ENCODE results near the gene TTLL11. TPM values are rescaled to one million over a fixed set of nuclear protein-coding genes. Genes with fewer than 3 reads are reported as not detected.

Gene TTLL11
- total RNA-seq, 2 experiments from 2014 or later, result 0.56 to 1.4 TPM

GRCh38 chr9:121942313-121942712 lies 150.8 kb downstream of the TTLL11 start:
- TF ChIP-seq, protein P1, sequence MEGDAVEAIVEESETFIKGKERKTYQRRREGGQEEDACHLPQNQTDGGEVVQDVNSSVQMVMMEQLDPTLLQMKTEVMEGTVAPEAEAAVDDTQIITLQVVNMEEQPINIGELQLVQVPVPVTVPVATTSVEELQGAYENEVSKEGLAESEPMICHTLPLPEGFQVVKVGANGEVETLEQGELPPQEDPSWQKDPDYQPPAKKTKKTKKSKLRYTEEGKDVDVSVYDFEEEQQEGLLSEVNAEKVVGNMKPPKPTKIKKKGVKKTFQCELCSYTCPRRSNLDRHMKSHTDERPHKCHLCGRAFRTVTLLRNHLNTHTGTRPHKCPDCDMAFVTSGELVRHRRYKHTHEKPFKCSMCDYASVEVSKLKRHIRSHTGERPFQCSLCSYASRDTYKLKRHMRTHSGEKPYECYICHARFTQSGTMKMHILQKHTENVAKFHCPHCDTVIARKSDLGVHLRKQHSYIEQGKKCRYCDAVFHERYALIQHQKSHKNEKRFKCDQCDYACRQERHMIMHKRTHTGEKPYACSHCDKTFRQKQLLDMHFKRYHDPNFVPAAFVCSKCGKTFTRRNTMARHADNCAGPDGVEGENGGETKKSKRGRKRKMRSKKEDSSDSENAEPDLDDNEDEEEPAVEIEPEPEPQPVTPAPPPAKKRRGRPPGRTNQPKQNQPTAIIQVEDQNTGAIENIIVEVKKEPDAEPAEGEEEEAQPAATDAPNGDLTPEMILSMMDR (IDR thresholded peaks at IDR 0.05), result no peak
- POLR2A ChIA-PET, result interaction anchor here (1.3 kb wide), 1 partner anchor 9 kb away, joined by 3 read pairs; no protein-coding TSS in a partner anchor
- Mint-ChIP-seq H3K9me3 (no peaks in the 10 kb centered on the region), H3K4me1 (ENCODE audit: low read depth) (no peaks in the 10 kb centered on the region), H3K4me3 (no peak overlapping the region), H3K36me3 (ENCODE audit: low read depth) (no peaks in the 10 kb centered on the region), H3K27ac (no peak overlapping the region), H3K27me3 (no peaks in the 10 kb centered on the region)
- CTCF ChIA-PET, result interaction anchor here (0.8 kb wide), 1 partner anchor 198 kb away, joined by 3 read pairs; no protein-coding TSS in a partner anchor
- intact Hi-C loops (cut with micrococcal nuclease), result no loop called here
- no peak for ATAC-seq
- DNase-seq, result no peak

- H3K4me3 Mint-ChIP-seq, result no peak overlapping the region
- no peak overlapping the region for H3K27ac Mint-ChIP-seq
- TF ChIP-seq, protein P1 (IDR thresholded peaks at IDR 0.05), result no peak
- H3K4me1 Mint-ChIP-seq (ENCODE audit: low read depth), result no peaks in the 10 kb centered on the region
- ChIA-PET POLR2A (no interaction called here), CTCF (interaction anchor here (1.3 kb wide), 1 partner anchor 12 kb away, joined by 3 read pairs; no protein-coding TSS in a partner anchor)
- H3K9me3 Mint-ChIP-seq, result no peaks in the 10 kb centered on the region
- H3K36me3 Mint-ChIP-seq (ENCODE audit: low read depth), result no peaks in the 10 kb centered on the region
- intact Hi-C loops (cut with micrococcal nuclease), result no loop called here
- ATAC-seq, result no peak
- no peaks in the 10 kb centered on the region for H3K27me3 Mint-ChIP-seq
- DNase-seq, result no peak
Observed at GRCh38 chr9:121939643-121940042, 153.5 kb downstream of the TTLL11 start.

- H3K27me3 Mint-ChIP-seq, result no peaks in the 10 kb centered on the region
- no peaks in the 10 kb centered on the region for H3K9me3 Mint-ChIP-seq
- intact Hi-C loops (cut with micrococcal nuclease), result no loop called here
- H3K36me3 Mint-ChIP-seq (ENCODE audit: low read depth), result no peaks in the 10 kb centered on the region
- no peak overlapping the region for H3K27ac Mint-ChIP-seq
- H3K4me3 Mint-ChIP-seq, result no peak overlapping the region
- ChIA-PET CTCF (no interaction called here), POLR2A (no interaction called here)
- H3K4me1 Mint-ChIP-seq (ENCODE audit: low read depth), result no peaks in the 10 kb centered on the region
- TF ChIP-seq, protein P1 (IDR thresholded peaks at IDR 0.05), result no peak
- DNase-seq (no peak), ATAC-seq (no peak)
Observed at GRCh38 chr9:121938621-121939020, 154.5 kb downstream of the TTLL11 start.

DNA sequence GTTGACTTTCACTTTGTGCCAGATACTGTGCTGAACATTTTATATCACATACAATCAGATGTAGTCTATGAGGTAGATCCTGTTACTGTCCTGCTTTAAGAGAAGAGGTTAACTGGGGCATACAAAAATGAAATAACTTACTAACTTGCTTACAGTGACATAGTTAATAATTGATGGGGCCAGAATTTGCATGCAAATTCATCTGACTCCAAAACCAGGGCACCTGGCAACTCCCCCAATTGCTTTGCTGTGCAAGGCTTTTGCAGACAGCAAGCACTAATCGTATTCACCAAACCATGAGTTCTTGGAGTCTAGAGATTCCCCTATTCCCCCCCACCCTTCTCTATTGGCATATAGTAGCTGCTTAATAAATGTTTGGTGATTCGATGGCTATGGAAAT lies 155.9 kb downstream of the TTLL11 start:
- POLR2A ChIA-PET, result no interaction called here
- intact Hi-C loops (cut with micrococcal nuclease), result no loop called here
- Mint-ChIP-seq H3K36me3 (ENCODE audit: low read depth) (no peaks in the 10 kb centered on the region), H3K4me3 (no peak overlapping the region), H3K27me3 (no peaks in the 10 kb centered on the region), H3K4me1 (ENCODE audit: low read depth) (no peaks in the 10 kb centered on the region), H3K9me3 (no peaks in the 10 kb centered on the region), H3K27ac (no peak overlapping the region)
- TF ChIP-seq, protein P1 (IDR thresholded peaks at IDR 0.05), result no peak
- ATAC-seq (no peak), DNase-seq (no peak)
- CTCF ChIA-PET, result no interaction called here

DNA sequence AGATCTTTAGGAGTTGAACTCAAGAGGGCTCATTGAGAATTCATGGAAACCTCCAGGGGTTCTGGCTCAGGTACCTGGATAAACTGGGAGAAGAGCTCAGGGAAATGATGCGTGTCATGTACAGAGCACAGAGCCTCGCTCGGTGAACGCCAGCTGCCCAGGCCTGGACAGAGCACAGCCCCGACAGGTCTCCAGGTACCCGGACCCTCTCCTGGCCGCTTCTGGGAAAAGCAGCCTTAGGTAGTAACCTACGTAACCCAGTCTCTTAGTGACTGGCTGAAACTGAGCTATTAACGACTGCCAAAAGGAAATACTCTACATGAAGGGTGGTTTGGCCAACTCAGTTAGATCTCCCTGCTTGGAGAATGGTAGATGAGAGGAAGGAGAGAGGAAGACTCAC lies 157.4 kb downstream of the TTLL11 start:
- Mint-ChIP-seq H3K27me3 (no peaks in the 10 kb centered on the region), H3K9me3 (no peaks in the 10 kb centered on the region), H3K36me3 (ENCODE audit: low read depth) (no peaks in the 10 kb centered on the region), H3K4me3 (no peak overlapping the region), H3K4me1 (ENCODE audit: low read depth) (no peaks in the 10 kb centered on the region), H3K27ac (no peak overlapping the region)
- ATAC-seq (no peak), DNase-seq (no peak)
- ChIA-PET CTCF (no interaction called here), POLR2A (no interaction called here)
- intact Hi-C loops (cut with micrococcal nuclease), result no loop called here
- TF ChIP-seq, protein P1 (IDR thresholded peaks at IDR 0.05), result no peak

Measured in activated CD8-positive, alpha-beta T cell treated with anti-CD3 and anti-CD28 coated beads for 36 hours (primary cell).